H9 (cell line): Measurements from ENCODE around the gene PHF21A. TPM values are rescaled to one million over a fixed set of nuclear protein-coding genes. Genes with fewer than 3 reads are reported as not detected.

Source experiments
- DNase-seq: peaks from one replicate; pipeline ENCODE4 v3.0.0-alpha.2; 2017
- H2AFZ ChIP-seq: one replicate; pipeline ENCODE4 v1.6.1; 2013; ENCODE audit warnings: mild to moderate bottlenecking, low read length, control low read depth, moderate library complexity
- H2AK5ac ChIP-seq: 2 replicates; pipeline ENCODE4 v1.6.1; 2013; ENCODE audit warnings: low read length, control low read depth, mixed read lengths; ENCODE audit not compliant: insufficient read length
- H2BK120ac ChIP-seq: one replicate; pipeline ENCODE4 v1.6.1; 2013; ENCODE audit warnings: low read depth, mild to moderate bottlenecking, low read length, control low read depth, inconsistent platforms; ENCODE audit not compliant: poor library complexity, severe bottlenecking
- H2BK12ac ChIP-seq: 2 replicates; pipeline ENCODE4 v1.6.1; 2013; ENCODE audit warnings: low read length, control low read depth, mixed read lengths, low read depth; ENCODE audit not compliant: insufficient read length
- H2BK15ac ChIP-seq: 2 replicates; pipeline ENCODE4 v1.6.1; 2013; ENCODE audit warnings: low read depth, low read length, control low read depth
- H2BK20ac ChIP-seq: one replicate; pipeline ENCODE4 v1.6.1; 2013; ENCODE audit warnings: low read depth, mild to moderate bottlenecking, low read length, control low read depth, inconsistent platforms; ENCODE audit not compliant: poor library complexity, severe bottlenecking
- H2BK5ac ChIP-seq: 2 replicates; pipeline ENCODE4 v1.6.1; 2013; ENCODE audit warnings: low read length, control low read depth, mixed read lengths; ENCODE audit not compliant: insufficient read length
- H3K14ac ChIP-seq: 2 replicates; pipeline ENCODE4 v1.6.1; 2013; ENCODE audit warnings: low read length, control low read depth; ENCODE audit not compliant: insufficient read depth
- H3K18ac ChIP-seq: 2 replicates; pipeline ENCODE4 v1.6.1; 2013; ENCODE audit warnings: low read depth, mild to moderate bottlenecking, mixed read lengths, low read length, control low read depth; ENCODE audit not compliant: insufficient read length
- H3K23ac ChIP-seq: 2 replicates; pipeline ENCODE4 v1.6.1; 2013; ENCODE audit warnings: low read length, control low read depth, mixed read lengths, low read depth; ENCODE audit not compliant: insufficient read length
- H3K23me2 ChIP-seq: 2 replicates; pipeline ENCODE4 v1.6.1; 2013; ENCODE audit warnings: low read depth, mild to moderate bottlenecking, mixed read lengths, low read length, control low read depth; ENCODE audit not compliant: insufficient read length, poor library complexity, severe bottlenecking
- H3K27ac ChIP-seq: 2 replicates; pipeline ENCODE4 v1.5.1; 2013; ENCODE audit warnings: low read length, control low read depth, mixed read lengths, low read depth; ENCODE audit not compliant: insufficient read length
- H3K27me3 ChIP-seq: 2 replicates; pipeline ENCODE4 v1.6.1; 2013; ENCODE audit warnings: low read length, control low read depth, inconsistent platforms; ENCODE audit not compliant: insufficient read depth
- H3K4ac ChIP-seq: 2 replicates; pipeline ENCODE4 v1.6.1; 2013; ENCODE audit warnings: low read depth, mild to moderate bottlenecking, control low read depth, inconsistent platforms, low read length, moderate library complexity
- H3K4me1 ChIP-seq: 2 replicates; pipeline ENCODE4 v1.6.1; 2013; ENCODE audit warnings: low read length, control low read depth, inconsistent platforms; ENCODE audit not compliant: insufficient read depth
- H3K4me2 ChIP-seq: 2 replicates; pipeline ENCODE4 v1.6.1; 2013; ENCODE audit warnings: low read length, control low read depth, mixed read lengths; ENCODE audit not compliant: insufficient read length, insufficient read depth
- H3K56ac ChIP-seq: 2 replicates; pipeline ENCODE4 v1.6.1; 2013; ENCODE audit warnings: low read depth, mild to moderate bottlenecking, mixed read lengths, low read length, control low read depth; ENCODE audit not compliant: insufficient read length
- H3K79me1 ChIP-seq: 2 replicates; pipeline ENCODE4 v1.6.1; 2013; ENCODE audit warnings: low read depth, mild to moderate bottlenecking, moderate library complexity, low read length, control low read depth, inconsistent platforms; ENCODE audit not compliant: insufficient read depth, poor library complexity, severe bottlenecking
- H3K79me2 ChIP-seq: 2 replicates; pipeline ENCODE4 v1.6.1; 2013; ENCODE audit warnings: low read length, control low read depth, inconsistent platforms; ENCODE audit not compliant: insufficient read depth
- H3K9ac ChIP-seq: 2 replicates; pipeline ENCODE4 v1.6.1; 2013; ENCODE audit warnings: low read length, control low read depth, mixed read lengths; ENCODE audit not compliant: insufficient read length; ENCODE audit errors: extremely low read depth
- H3K9me3 ChIP-seq: one replicate; pipeline ENCODE4 v1.6.1; 2013; ENCODE audit warnings: low read depth, low read length, inconsistent platforms; ENCODE audit not compliant: control insufficient read depth
- H3T11ph ChIP-seq: one replicate; pipeline ENCODE4 v1.6.1; 2013; ENCODE audit warnings: mild to moderate bottlenecking, low read length, control low read depth, inconsistent platforms
- H4K20me1 ChIP-seq: one replicate; pipeline ENCODE4 v1.6.1; 2013; ENCODE audit not compliant: control insufficient read depth, insufficient read length, insufficient read depth
- H4K5ac ChIP-seq: 2 replicates; pipeline ENCODE4 v1.6.1; 2013; ENCODE audit warnings: low read depth, mild to moderate bottlenecking, mixed read lengths, low read length, control low read depth; ENCODE audit not compliant: insufficient read length
- H4K8ac ChIP-seq: replicated peaks from 2 replicates; pipeline ENCODE4 v1.6.1; 2013; ENCODE audit warnings: low read length, control low read depth, mixed read lengths, low read depth; ENCODE audit not compliant: insufficient read length
- H4K91ac ChIP-seq: 2 replicates; pipeline ENCODE4 v1.6.1; 2013; ENCODE audit warnings: low read depth, mild to moderate bottlenecking, moderate library complexity, mixed read lengths, low read length, control low read depth; ENCODE audit not compliant: insufficient read length
- H3K27ac Mint-ChIP-seq, 3 experiments: 2 replicates in 2 of 3; 3 replicates in 1 of 3; pipeline ENCODE4 v1.8.0; 2020 to 2021; ENCODE audit warnings: mixed read lengths in 3 of 3, mild to moderate bottlenecking in 1 of 3, moderate library complexity in 1 of 3
- H3K27me3 Mint-ChIP-seq: 2 replicates; pipeline ENCODE4 v1.8.0; 2021; ENCODE audit warnings: low read depth, mild to moderate bottlenecking, moderate library complexity, mixed read lengths
- H3K36me3 Mint-ChIP-seq, 3 experiments: 2 replicates in 2 of 3; 3 replicates in 1 of 3; pipeline ENCODE4 v1.8.0; 2020 to 2021; ENCODE audit warnings: low read depth in 3 of 3, mixed read lengths in 3 of 3; ENCODE audit not compliant: insufficient read depth in 1 of 3
- H3K4me1 Mint-ChIP-seq, 2 experiments: 2 replicates each; pipeline ENCODE4 v1.8.0; 2020; ENCODE audit warnings: mixed read lengths in 2 of 2
- H3K4me3 Mint-ChIP-seq, 2 experiments: 2 replicates in 1 of 2; 3 replicates in 1 of 2; pipeline ENCODE4 v1.8.0; 2020 to 2021; ENCODE audit warnings: mild to moderate bottlenecking in 2 of 2, mixed read lengths in 2 of 2, moderate library complexity in 1 of 2
- H3K9me3 Mint-ChIP-seq, 2 experiments: 2 replicates in 1 of 2; 3 replicates in 1 of 2; pipeline ENCODE4 v1.8.0; 2020; ENCODE audit warnings: mild to moderate bottlenecking in 2 of 2, mixed read lengths in 2 of 2, moderate library complexity in 1 of 2
- WGBS: extraction: QIAGEN DNeasy Blood & Tissue Kit; methylation state at CpG from one replicate; pipeline ENCODE4 v1.1.7; 2013; ENCODE audit warnings: missing lambda C conversion rate, low lambda C conversion rate, mixed read lengths; ENCODE audit not compliant: insufficient read length; ENCODE audit errors: extremely low coverage; 5-methylcytosine and 5-hydroxymethylcytosine counted together
- total RNA-seq: library from RNA; stranded (reverse); gene quantifications from 2 replicates; pipeline ENCODE4 v1.2.1, GENCODE V29; 2021
- TF ChIP-seq, protein P1 (sequence below): fragments of 200-600 bp; sonication (generic); conservative IDR thresholded peaks from 3 replicates; pipeline ENCODE4 v1.8.0; 2021; ENCODE audit warnings: antibody characterized with exemption, mild to moderate bottlenecking

PHF21A gene
- total RNA-seq, 1 experiment from 2014 or later: 33.8 TPM

DNA sequence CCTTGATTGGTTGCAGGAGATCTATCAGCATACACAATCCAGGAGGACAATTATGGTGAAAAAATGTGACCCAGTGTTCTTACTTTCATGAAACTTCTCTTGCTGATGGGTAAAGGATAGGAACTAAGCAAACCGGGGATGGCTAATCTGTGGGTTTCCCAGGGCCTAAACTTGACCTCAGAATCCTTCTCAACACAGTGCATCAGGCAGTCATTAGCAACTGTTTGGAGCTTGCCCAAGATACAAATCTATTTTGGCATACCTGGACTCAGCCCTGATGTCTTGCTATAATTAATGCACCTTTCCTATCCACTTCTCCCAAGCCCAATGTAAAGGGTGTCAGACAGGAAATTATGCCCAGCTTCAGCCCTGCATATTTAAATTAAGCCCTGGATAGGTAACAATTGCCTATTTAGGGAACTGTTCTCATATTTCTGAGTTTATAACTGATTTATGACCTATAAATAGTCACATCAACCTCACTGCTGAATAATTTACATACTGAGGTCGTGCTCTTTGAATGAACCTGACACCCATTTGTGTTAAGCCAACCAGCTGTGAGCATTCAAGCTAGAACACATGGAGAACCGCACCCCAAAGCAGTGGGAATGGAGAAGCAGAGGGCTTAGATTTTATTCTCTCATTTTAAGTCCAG lies 9.2 kb upstream of the PHF21A start:
- H3K23ac ChIP-seq: no peak overlapping the region
- H3K27ac ChIP-seq: no peak overlapping the region
- H3K79me2 ChIP-seq: no peaks in the 10 kb centered on the region
- TF ChIP-seq, protein P1, sequence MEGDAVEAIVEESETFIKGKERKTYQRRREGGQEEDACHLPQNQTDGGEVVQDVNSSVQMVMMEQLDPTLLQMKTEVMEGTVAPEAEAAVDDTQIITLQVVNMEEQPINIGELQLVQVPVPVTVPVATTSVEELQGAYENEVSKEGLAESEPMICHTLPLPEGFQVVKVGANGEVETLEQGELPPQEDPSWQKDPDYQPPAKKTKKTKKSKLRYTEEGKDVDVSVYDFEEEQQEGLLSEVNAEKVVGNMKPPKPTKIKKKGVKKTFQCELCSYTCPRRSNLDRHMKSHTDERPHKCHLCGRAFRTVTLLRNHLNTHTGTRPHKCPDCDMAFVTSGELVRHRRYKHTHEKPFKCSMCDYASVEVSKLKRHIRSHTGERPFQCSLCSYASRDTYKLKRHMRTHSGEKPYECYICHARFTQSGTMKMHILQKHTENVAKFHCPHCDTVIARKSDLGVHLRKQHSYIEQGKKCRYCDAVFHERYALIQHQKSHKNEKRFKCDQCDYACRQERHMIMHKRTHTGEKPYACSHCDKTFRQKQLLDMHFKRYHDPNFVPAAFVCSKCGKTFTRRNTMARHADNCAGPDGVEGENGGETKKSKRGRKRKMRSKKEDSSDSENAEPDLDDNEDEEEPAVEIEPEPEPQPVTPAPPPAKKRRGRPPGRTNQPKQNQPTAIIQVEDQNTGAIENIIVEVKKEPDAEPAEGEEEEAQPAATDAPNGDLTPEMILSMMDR: no peak
- WGBS: no CpG with 5 or more reads among the region's 3 CpGs
- H2BK15ac ChIP-seq: no peak overlapping the region
- no peak for DNase-seq
- H3K4ac ChIP-seq: no peak overlapping the region
- peaks cover 1% of the 10 kb centered on the region; the same call in 1 of the 2 replicates for H3K27me3 Mint-ChIP-seq
- H3K27ac Mint-ChIP-seq: no peak overlapping the region
- H3K79me1 ChIP-seq: no peaks in the 10 kb centered on the region
- H3K56ac ChIP-seq: no peak overlapping the region
- H3K9ac ChIP-seq: no peak overlapping the region
- H4K8ac ChIP-seq: no peak overlapping the region
- no peak overlapping the region for H3K14ac ChIP-seq
- H2AK5ac ChIP-seq: no peak overlapping the region
- H3K4me1 Mint-ChIP-seq: peaks cover 18 to 31% of the 10 kb centered on the region in 2 experiments
- no peaks in the 10 kb centered on the region for H4K20me1 ChIP-seq
- no peaks in the 10 kb centered on the region for H3K9me3 Mint-ChIP-seq
- no peak overlapping the region for H2AFZ ChIP-seq
- no peak overlapping the region for H2BK20ac ChIP-seq
- no peaks in the 10 kb centered on the region for H3K36me3 Mint-ChIP-seq
- H2BK12ac ChIP-seq: no peak overlapping the region
- H3K23me2 ChIP-seq: no peaks in the 10 kb centered on the region
- H4K5ac ChIP-seq: no peak overlapping the region
- no peak overlapping the region for H4K91ac ChIP-seq
- H3T11ph ChIP-seq: no peak overlapping the region
- peaks cover 3% of the 10 kb centered on the region; the same call in 1 of the 2 replicates for H3K4me1 ChIP-seq
- H3K4me2 ChIP-seq: no peak overlapping the region
- no peaks in the 10 kb centered on the region for H3K9me3 ChIP-seq
- no peak overlapping the region for H2BK120ac ChIP-seq
- H3K18ac ChIP-seq: no peak overlapping the region
- H3K4me3 Mint-ChIP-seq: no peak overlapping the region
- H2BK5ac ChIP-seq: no peak overlapping the region
- no peaks in the 10 kb centered on the region for H3K27me3 ChIP-seq
